Activated CD8-positive, alpha-beta T cell treated with anti-CD3 and anti-CD28 coated beads for 36 hours (primary cell): Measurements from ENCODE around the gene DYNC1LI1. TPM values are rescaled to one million over a fixed set of nuclear protein-coding genes. Genes with fewer than 3 reads are reported as not detected.

Source experiments
- ATAC-seq: fragments of 200-7000 bp; cut with Tn5 transposase; one replicate; pipeline ENCODE4 v1.10.0; 2021; ENCODE audit warnings: mild to moderate bottlenecking, moderate library complexity
- CTCF ChIA-PET: fragments of 350-600 bp; sonication (Branson Sonifier 250); formaldehyde crosslinking; loops from one replicate; lab custom pipeline; 2021; ENCODE audit warnings: antibody characterized with exemption; lab: Charles Lee
- POLR2A ChIA-PET: fragments of 350-600 bp; sonication (Branson Sonifier 250); formaldehyde crosslinking; loops from one replicate; lab custom pipeline; 2021; ENCODE audit warnings: antibody characterized with exemption; lab: Charles Lee
- DNase-seq: peaks from one replicate; pipeline ENCODE4 v3.0.0-alpha.2; 2020
- H3K27ac Mint-ChIP-seq: one replicate; pipeline ENCODE4 v1.8.0; 2021; ENCODE audit warnings: mild to moderate bottlenecking, mixed read lengths
- H3K27me3 Mint-ChIP-seq: one replicate; pipeline ENCODE4 v1.8.0; 2021; ENCODE audit warnings: mixed read lengths
- H3K36me3 Mint-ChIP-seq: one replicate; pipeline ENCODE4 v1.8.0; 2021; ENCODE audit warnings: low read depth, mixed read lengths
- H3K4me1 Mint-ChIP-seq: one replicate; pipeline ENCODE4 v1.8.0; 2021; ENCODE audit warnings: low read depth, mixed read lengths
- H3K4me3 Mint-ChIP-seq: one replicate; pipeline ENCODE4 v1.8.0; 2021; ENCODE audit warnings: mild to moderate bottlenecking, moderate library complexity, mixed read lengths
- H3K9me3 Mint-ChIP-seq: one replicate; pipeline ENCODE4 v1.8.0; 2021; ENCODE audit warnings: mixed read lengths
- CTCF ChIP-seq: fragments of 200-600 bp; IDR thresholded peaks from one replicate; pipeline ENCODE4 v1.8.0; 2022; ENCODE audit warnings: antibody characterized with exemption, mild to moderate bottlenecking
- intact Hi-C: fragments of 100-400 bp; cut with micrococcal nuclease; formaldehyde crosslinking; loops from one replicate; pipeline ENCODE4 v1.10.0; 2022
- total RNA-seq, 2 experiments: library from RNA; stranded (reverse); gene quantifications; one replicate each; pipeline ENCODE4 v1.2.3, GENCODE V29; 2021

DYNC1LI1 gene
- total RNA-seq, 2 experiments from 2014 or later = 31.0 to 31.8 TPM

- Mint-ChIP-seq H3K4me1 (no peaks in the 10 kb centered on the region), H3K27ac (no peak overlapping the region), H3K9me3 (no peaks in the 10 kb centered on the region), H3K27me3 (peaks cover 8% of the 10 kb centered on the region), H3K4me3 (no peak overlapping the region), H3K36me3 (no peaks in the 10 kb centered on the region)
- TF ChIP-seq CTCF = no peak
- DNase-seq (no peak), ATAC-seq (no peak)
- intact Hi-C loops = no loop called here
- ChIA-PET POLR2A (no interaction called here), CTCF (no interaction called here)
These were observed 24.7 kb upstream of the DYNC1LI1 start for GRCh38 chr3:32595323-32595722.

- no peak for ATAC-seq
- Mint-ChIP-seq H3K27me3 (peaks cover 5% of the 10 kb centered on the region), H3K4me3 (no peak overlapping the region), H3K9me3 (no peaks in the 10 kb centered on the region), H3K36me3 (no peaks in the 10 kb centered on the region), H3K4me1 (no peaks in the 10 kb centered on the region), H3K27ac (no peak overlapping the region)
- POLR2A ChIA-PET = interaction anchor here (0.6 kb wide), 1 partner anchor 26 kb away, joined by 3 read pairs; no protein-coding TSS in a partner anchor
- DNase-seq = no peak
- CTCF ChIA-PET = no interaction called here
- intact Hi-C loops = no loop called here
- TF ChIP-seq CTCF = no peak
These were observed 23.4 kb upstream of the DYNC1LI1 start for GRCh38 chr3:32593903-32594525.

- no peaks in the 10 kb centered on the region for H3K9me3 Mint-ChIP-seq
- TF ChIP-seq CTCF = no peak
- peaks cover 7% of the 10 kb centered on the region for H3K27me3 Mint-ChIP-seq
- no peaks in the 10 kb centered on the region for H3K4me1 Mint-ChIP-seq
- intact Hi-C loops = no loop called here
- DNase-seq (no peak), ATAC-seq (no peak)
- no peaks in the 10 kb centered on the region for H3K36me3 Mint-ChIP-seq
- POLR2A ChIA-PET = no interaction called here
- no peak overlapping the region for H3K4me3 Mint-ChIP-seq
- no peak overlapping the region for H3K27ac Mint-ChIP-seq
- CTCF ChIA-PET = no interaction called here
These were observed 22.2 kb upstream of the DYNC1LI1 start for GRCh38 chr3:32592696-32593353.

GRCh38 chr3:32592011-32592410, 21.4 kb upstream of the DYNC1LI1 start:
- ATAC-seq (no peak), DNase-seq (no peak)
- H3K36me3 Mint-ChIP-seq = no peaks in the 10 kb centered on the region
- CTCF ChIA-PET = no interaction called here
- no peak overlapping the region for H3K4me3 Mint-ChIP-seq
- H3K27ac Mint-ChIP-seq = no peak overlapping the region
- no peaks in the 10 kb centered on the region for H3K4me1 Mint-ChIP-seq
- H3K27me3 Mint-ChIP-seq = peaks cover 5% of the 10 kb centered on the region
- TF ChIP-seq CTCF = no peak
- intact Hi-C loops = no loop called here
- POLR2A ChIA-PET = no interaction called here
- no peaks in the 10 kb centered on the region for H3K9me3 Mint-ChIP-seq

- no peaks in the 10 kb centered on the region for H3K36me3 Mint-ChIP-seq
- CTCF ChIA-PET = no interaction called here
- TF ChIP-seq CTCF = no peak
These were observed 20.5 kb upstream of the DYNC1LI1 start for GRCh38 chr3:32591186-32591585.

More at GRCh38 chr3:32591186-32591585, 20.5 kb upstream of the DYNC1LI1 start:
- Mint-ChIP-seq H3K9me3 (no peaks in the 10 kb centered on the region), H3K27me3 (peaks cover 3% of the 10 kb centered on the region), H3K27ac (no peak overlapping the region), H3K4me1 (no peaks in the 10 kb centered on the region), H3K4me3 (no peak overlapping the region)
- no peak for DNase-seq
- POLR2A ChIA-PET = interaction anchor here (0.8 kb wide), 1 partner anchor 1091 kb away, joined by 3 read pairs; no protein-coding TSS in a partner anchor
- intact Hi-C loops = no loop called here
- ATAC-seq = no peak
